Endothelial cell of umbilical vein (primary cell): ENCODE data around the gene CEP72. TPM values are rescaled to one million over a fixed set of nuclear protein-coding genes. Genes with fewer than 3 reads are reported as not detected.

Experiments
- BruUV-seq: library from RNA; stranded (reverse); fragments of 400-500 nt; replicated peaks from 2 replicates; lab custom pipeline; 2021; lab: Mats Ljungman, UMichigan
- CTCF ChIA-PET: fragments of 300-600, 350-600 bp; sonication (Branson Sonifier 250); formaldehyde crosslinking; loops from one replicate; lab custom pipeline; 2021; ENCODE audit warnings: antibody characterized with exemption, inconsistent platforms; lab: Charles Lee
- POLR2A ChIA-PET: fragments of 300-600, 350-600 bp; sonication (Branson Sonifier 250); formaldehyde crosslinking; loops from one replicate; lab custom pipeline; 2021; ENCODE audit warnings: antibody characterized with exemption, inconsistent platforms; lab: Charles Lee
- DNase-seq: peaks from one replicate; pipeline ENCODE4 v3.0.0-alpha.2; 2011; ENCODE audit warnings: low read depth, low spot score
- FAIRE-seq: peaks from 2 replicates; lab custom pipeline; 2011; peaks lifted over from hg19 to GRCh38; lab: Jason Lieb, UNC
- H2AFZ ChIP-seq: 2 replicates; pipeline ENCODE4 v1.6.0; 2012; ENCODE audit warnings: low read depth, low read length, control low read depth, inconsistent platforms
- H3K27ac ChIP-seq: 2 replicates; pipeline ENCODE4 v1.5.1; 2011; ENCODE audit warnings: low read depth, mild to moderate bottlenecking, control low read depth, low read length, moderate library complexity; ENCODE audit not compliant: insufficient read depth
- H3K27me3 ChIP-seq, 2 experiments: 2 replicates each; pipeline versions ENCODE4 v1.6.0 to v1.6.1; 2011; ENCODE audit warnings: low read length in 2 of 2, mixed read lengths in 1 of 2; ENCODE audit not compliant: control insufficient read depth in 2 of 2, insufficient read depth in 2 of 2
- H3K36me3 ChIP-seq, 2 experiments: 2 replicates in 1 of 2; 3 replicates in 1 of 2; pipeline ENCODE4 v1.5.1; 2011; ENCODE audit warnings: low read length in 2 of 2, mild to moderate bottlenecking in 1 of 2, moderate library complexity in 1 of 2; ENCODE audit not compliant: control insufficient read depth in 2 of 2, insufficient read depth in 2 of 2; ENCODE audit errors: extremely low read depth in 1 of 2
- H3K4me1 ChIP-seq: 3 replicates; pipeline ENCODE4 v1.5.1; 2011; ENCODE audit warnings: mild to moderate bottlenecking, low read length; ENCODE audit not compliant: control insufficient read depth, insufficient read depth; ENCODE audit errors: extremely low read depth
- H3K4me2 ChIP-seq: 2 replicates; pipeline ENCODE4 v1.6.1; 2011; ENCODE audit warnings: low read length, control low read depth, mixed read lengths; ENCODE audit not compliant: insufficient read depth
- H3K4me3 ChIP-seq, 3 experiments: fragments of 200-600 bp in 1 of 3; sonication (generic), shearing (Covaris generic) in 1 of 3; replicated peaks in 1 of 3; 2 replicates each; pipeline ENCODE4 v1.5.1; 2011 to 2016; ENCODE audit warnings: control low read depth in 3 of 3, low read length in 3 of 3, mild to moderate bottlenecking in 2 of 3, inconsistent platforms in 1 of 3, low read depth in 1 of 3, moderate library complexity in 1 of 3; ENCODE audit not compliant: insufficient read depth in 1 of 3
- H3K79me2 ChIP-seq: 2 replicates; pipeline ENCODE4 v1.6.0; 2012; ENCODE audit warnings: low read length, inconsistent platforms; ENCODE audit not compliant: control insufficient read depth, insufficient read depth
- H3K9ac ChIP-seq: replicated peaks from 2 replicates; pipeline ENCODE3; 2011; ENCODE audit warnings: low read length, control low read depth; ENCODE audit not compliant: insufficient read depth; ENCODE audit errors: extremely low read depth
- H3K9me1 ChIP-seq: replicated peaks from 3 replicates; pipeline ENCODE4 v1.6.0; 2011; ENCODE audit warnings: mild to moderate bottlenecking, low read length; ENCODE audit not compliant: control insufficient read depth, insufficient read depth; ENCODE audit errors: extremely low read depth
- H3K9me3 ChIP-seq: replicated peaks from 2 replicates; pipeline ENCODE4 v1.5.1; 2012; ENCODE audit warnings: low read length, inconsistent platforms; ENCODE audit not compliant: control insufficient read depth, insufficient read depth
- H4K20me1 ChIP-seq: replicated peaks from 2 replicates; pipeline ENCODE3; 2011; ENCODE audit warnings: mild to moderate bottlenecking, low read length; ENCODE audit not compliant: control insufficient read depth, insufficient read depth; ENCODE audit errors: extremely low read depth
- EZH2 ChIP-seq: IDR thresholded peaks from 2 replicates; pipeline ENCODE4 v1.6.1; 2012; ENCODE audit warnings: borderline replicate concordance, low read depth, mild to moderate bottlenecking, moderate library complexity, low read length, inconsistent platforms; ENCODE audit not compliant: severe bottlenecking
- FOS ChIP-seq: IDR thresholded peaks from 2 replicates; pipeline ENCODE4 v1.6.1; 2011; ENCODE audit warnings: mild to moderate bottlenecking, low read length, moderate library complexity, borderline replicate concordance; ENCODE audit not compliant: insufficient read depth
- GATA2 ChIP-seq: IDR thresholded peaks from 2 replicates; pipeline ENCODE4 v1.7.0; 2011; ENCODE audit warnings: low read depth, mild to moderate bottlenecking, moderate library complexity, mixed read lengths, low read length; ENCODE audit not compliant: insufficient read length, insufficient read depth
- JUN ChIP-seq: IDR thresholded peaks from 2 replicates; pipeline ENCODE4 v1.6.1; 2011; ENCODE audit warnings: borderline replicate concordance, low read depth; ENCODE audit not compliant: insufficient read length, insufficient read depth
- MYC ChIP-seq: IDR thresholded peaks from one replicate; pipeline ENCODE4 v1.6.1; 2011; ENCODE audit warnings: mild to moderate bottlenecking, low read depth, low read length
- POLR2A ChIP-seq: IDR thresholded peaks from 2 replicates; pipeline ENCODE4 v1.6.1; 2012; ENCODE audit warnings: low read depth, mild to moderate bottlenecking, control low read depth, low read length
- POLR2AphosphoS5 ChIP-seq: IDR thresholded peaks from 2 replicates; pipeline ENCODE4 v1.6.1; 2012; ENCODE audit warnings: low read depth, mild to moderate bottlenecking, control low read depth, low read length, moderate library complexity; ENCODE audit not compliant: insufficient read depth
- dilution Hi-C: fragments of 300-500 bp; cut with MboI; formaldehyde crosslinking; loops from one replicate; pipeline ENCODE4 v1.15.0; 2019; ENCODE audit warnings: low sequenced_read_pairs; ENCODE audit not compliant: extremely low pct_ligation_motif_present
- intact Hi-C: fragments of 100-400 bp; cut with micrococcal nuclease; formaldehyde crosslinking; loops from one replicate; pipeline ENCODE4 v1.10.0; 2022
- polyA plus RNA-seq, 4 experiments: library from polyadenylated mRNA; depleted of rRNA in 3 of 4; stranded (reverse) in 3 of 4; unstranded in 1 of 4; fragments of >200 nt; gene quantifications; 2 replicates each; pipeline versions ENCODE4 v1.2.1 to v1.2.3, GENCODE V29; 2011 to 2012; ENCODE audit warnings: missing spikeins in 1 of 4
- total RNA-seq: library from RNA; stranded (reverse); gene quantifications from 2 replicates; pipeline ENCODE4 v1.2.3, GENCODE V29; 2021
- TF ChIP-seq, protein P1 (sequence below), 2 donors: IDR thresholded peaks; 1 replicate in 1 of 2; 2 replicates in 1 of 2; pipeline ENCODE4 v1.5.1; 2011; ENCODE audit warnings: low read length in 2 of 2, mild to moderate bottlenecking in 2 of 2, moderate library complexity in 2 of 2, control low read depth in 1 of 2, inconsistent platforms in 1 of 2, low read depth in 1 of 2; ENCODE audit not compliant: insufficient read depth in 1 of 2; ENCODE audit errors: extremely low read depth in 1 of 2
- TF ChIP-seq, protein P2 (sequence below): IDR thresholded peaks from 2 replicates; pipeline ENCODE4 v1.6.1; 2011; ENCODE audit not compliant: insufficient read depth, insufficient read length

CEP72 gene
- total and polyA plus RNA-seq, 2 donors (not counting 3 experiments of a cell fraction or from before 2014, with no cell fraction given) = 2.9 to 9.5 TPM

DNA sequence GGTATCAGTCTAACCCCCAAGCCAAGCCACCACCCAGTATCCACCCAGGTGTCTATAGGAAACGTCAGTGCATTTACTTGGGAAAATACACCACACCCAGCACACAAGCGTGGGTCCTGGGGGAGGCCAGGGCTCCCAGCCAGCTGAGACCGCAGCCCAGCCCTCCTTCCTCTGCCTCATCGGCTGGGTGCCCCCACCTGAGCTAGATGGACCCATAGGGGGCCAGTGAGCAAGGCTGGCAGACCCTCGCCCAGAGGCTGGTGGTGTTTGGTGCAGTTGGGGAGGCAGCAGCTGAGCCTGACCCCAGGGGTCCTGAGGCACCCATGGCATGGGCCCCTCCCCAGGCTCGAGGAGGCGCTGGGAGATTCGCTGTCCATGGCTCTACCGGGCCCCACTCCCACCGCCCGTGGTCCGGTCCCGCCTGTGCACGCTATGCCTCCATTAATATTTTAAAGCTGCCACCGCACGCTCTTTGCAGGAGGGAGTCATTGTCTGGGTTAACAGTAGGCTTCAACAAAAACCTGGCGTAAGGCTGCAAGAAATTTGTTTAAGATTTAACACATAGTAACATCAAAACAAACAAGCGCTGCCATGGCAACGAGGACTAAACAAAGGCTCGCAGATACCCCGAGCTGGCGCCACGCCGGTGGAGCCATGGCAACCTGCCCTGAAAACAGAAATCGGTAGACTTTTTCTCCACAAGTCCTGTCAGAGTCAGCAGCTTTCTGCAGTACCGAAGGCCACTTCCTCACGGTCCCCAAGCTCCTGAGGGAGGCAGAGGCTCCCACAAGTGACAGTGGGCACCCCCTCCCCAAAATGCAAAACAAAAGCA, 60.4 kb downstream of the CEP72 start:
- no peak overlapping the region for H3K4me2 ChIP-seq

More for the DNA sequence above, 60.4 kb downstream of the CEP72 start:
- TF ChIP-seq MYC (no peak), FOS (no peak), GATA2 (no peak), JUN (no peak), EZH2 (no peak), POLR2AphosphoS5 (no peak), POLR2A (no peak)
- TF ChIP-seq, protein P1, sequence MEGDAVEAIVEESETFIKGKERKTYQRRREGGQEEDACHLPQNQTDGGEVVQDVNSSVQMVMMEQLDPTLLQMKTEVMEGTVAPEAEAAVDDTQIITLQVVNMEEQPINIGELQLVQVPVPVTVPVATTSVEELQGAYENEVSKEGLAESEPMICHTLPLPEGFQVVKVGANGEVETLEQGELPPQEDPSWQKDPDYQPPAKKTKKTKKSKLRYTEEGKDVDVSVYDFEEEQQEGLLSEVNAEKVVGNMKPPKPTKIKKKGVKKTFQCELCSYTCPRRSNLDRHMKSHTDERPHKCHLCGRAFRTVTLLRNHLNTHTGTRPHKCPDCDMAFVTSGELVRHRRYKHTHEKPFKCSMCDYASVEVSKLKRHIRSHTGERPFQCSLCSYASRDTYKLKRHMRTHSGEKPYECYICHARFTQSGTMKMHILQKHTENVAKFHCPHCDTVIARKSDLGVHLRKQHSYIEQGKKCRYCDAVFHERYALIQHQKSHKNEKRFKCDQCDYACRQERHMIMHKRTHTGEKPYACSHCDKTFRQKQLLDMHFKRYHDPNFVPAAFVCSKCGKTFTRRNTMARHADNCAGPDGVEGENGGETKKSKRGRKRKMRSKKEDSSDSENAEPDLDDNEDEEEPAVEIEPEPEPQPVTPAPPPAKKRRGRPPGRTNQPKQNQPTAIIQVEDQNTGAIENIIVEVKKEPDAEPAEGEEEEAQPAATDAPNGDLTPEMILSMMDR (IDR thresholded peaks at IDR 0.05; ENCODE audit: extremely low read depth in 1 of 2, insufficient read depth in 1 of 2, low read depth in 1 of 2, low read length in 2 of 2) = no peak
- TF ChIP-seq, protein P2, sequence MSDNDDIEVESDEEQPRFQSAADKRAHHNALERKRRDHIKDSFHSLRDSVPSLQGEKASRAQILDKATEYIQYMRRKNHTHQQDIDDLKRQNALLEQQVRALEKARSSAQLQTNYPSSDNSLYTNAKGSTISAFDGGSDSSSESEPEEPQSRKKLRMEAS = no peak
- H3K79me2 ChIP-seq = no peaks in the 10 kb centered on the region
- H3K4me1 ChIP-seq = no peaks in the 10 kb centered on the region
- intact Hi-C loops (loop anchor here (10.0 kb wide), 1 partner anchor 358 kb away; no protein-coding TSS in a partner anchor), dilution Hi-C loops (no loop called here)
- H3K9me1 ChIP-seq = no peaks in the 10 kb centered on the region
- H3K27ac ChIP-seq = no peak overlapping the region
- DNase-seq (peak; percentile 82), FAIRE-seq (no peak)
- H3K4me3 ChIP-seq = no peak overlapping the region
- ChIA-PET POLR2A (no interaction called here), CTCF (interaction anchor here (1.1 to 6.0 kb wide), 3 partner anchors 15 to 502 kb away, joined by 3 to 101 read pairs (median 4); no protein-coding TSS in a partner anchor)
- no peak overlapping the region for H2AFZ ChIP-seq
- H3K36me3 ChIP-seq = no peaks in the 10 kb centered on the region
- BruUV-seq = no TSS peak
- H3K27me3 ChIP-seq = no peaks in the 10 kb centered on the region
- H3K9me3 ChIP-seq = no peaks in the 10 kb centered on the region
- no peaks in the 10 kb centered on the region for H4K20me1 ChIP-seq
- H3K9ac ChIP-seq = no peak overlapping the region
